Measurements from ENCODE around the gene PCBP3. TPM values are rescaled to one million over a fixed set of nuclear protein-coding genes. Genes with fewer than 3 reads are reported as not detected.

Gene PCBP3
- total and polyA plus RNA-seq, 2 of the 8 experiments (the other 6 are each of a cell fraction or from before 2014, with no cell fraction given), result 3.5 to 6.3 TPM

- Histone ChIP-seq H4K91ac (replicated peaks; ENCODE audit: insufficient read length, low read length) (no peak overlapping the region), H3K27me3 (replicated peaks in 1 of 4; ENCODE audit: control insufficient read depth in 3 of 4, extremely low read depth in 1 of 4, insufficient read depth in 3 of 4, low read length in 3 of 4) (no peaks in the 10 kb centered on the region; a peak in 1 of 7 replicates), H3K4ac (replicated peaks; ENCODE audit: insufficient read length, low read depth, low read length) (no peak overlapping the region), H2BK5ac (ENCODE audit: low read depth, low read length) (no peak overlapping the region), H3K56ac (replicated peaks; ENCODE audit: insufficient read length, low read depth, low read length) (no peak overlapping the region), H2AFZ (ENCODE audit: low read length) (no peak overlapping the region), H2BK15ac (ENCODE audit: low read length) (no peak overlapping the region), H3K14ac (ENCODE audit: insufficient read length) (no peak overlapping the region), H4K8ac (ENCODE audit: extremely low read depth, insufficient read depth, low read length) (no peak overlapping the region), H3K4me3 (ENCODE audit: extremely low read depth in 1 of 4, insufficient read depth in 2 of 4, low read depth in 3 of 4, low read length in 4 of 4) (no peak overlapping the region), H3K18ac (ENCODE audit: extremely low read depth, low read length) (no peak overlapping the region), H3K23me2 (ENCODE audit: low read depth, low read length) (peaks cover 4% of the 10 kb centered on the region; the same call in 1 of the 2 replicates), H2BK12ac (ENCODE audit: low read depth, low read length) (no peak overlapping the region), H4K20me1 (replicated peaks in 1 of 2; ENCODE audit: control insufficient read depth in 1 of 2, insufficient read depth in 2 of 2, low read length in 2 of 2) (peaks cover 0 to 2% of the 10 kb centered on the region in 2 experiments), H3K4me2 (ENCODE audit: insufficient read depth in 1 of 2, low read depth in 2 of 2, low read length in 2 of 2) (no peak overlapping the region), H3K23ac (ENCODE audit: insufficient read length) (no peak overlapping the region), H2BK120ac (replicated peaks; ENCODE audit: low read depth, low read length) (no peak overlapping the region), H2BK20ac (ENCODE audit: low read length) (no peak overlapping the region), H4K5ac (ENCODE audit: insufficient read length, low read depth, low read length) (no peak overlapping the region), H3K79me1 (ENCODE audit: low read depth, low read length) (no peaks in the 10 kb centered on the region), H3K36me3 (ENCODE audit: control insufficient read depth in 2 of 4, insufficient read depth in 4 of 4, low read length in 3 of 4) (no peaks in the 10 kb centered on the region; a peak in 2 of 8 replicates), H3K9ac (replicated peaks in 1 of 4; ENCODE audit: extremely low read depth in 1 of 4, low read depth in 3 of 4, low read length in 3 of 4) (no peak overlapping the region), H2AK5ac (ENCODE audit: low read depth, low read length) (no peak overlapping the region; the same call in 1 of the 2 replicates), H3K9me3 (ENCODE audit: insufficient read depth in 2 of 2, low read depth in 1 of 2, low read length in 1 of 2) (peaks cover 3 to 5% of the 10 kb centered on the region in 2 experiments; a peak in 1 of 4 replicates), H3K27ac (ENCODE audit: low read depth, low read length) (no peak overlapping the region), H3K4me1 (replicated peaks in 1 of 4; ENCODE audit: control insufficient read depth in 3 of 4, insufficient read depth in 4 of 4, low read length in 3 of 4) (peaks cover 0 to 11% (median 8%) of the 10 kb centered on the region in 4 experiments; a peak in 5 of 7 replicates), H3K79me2 (ENCODE audit: control insufficient read depth in 1 of 2, insufficient read depth in 2 of 2, low read length in 2 of 2) (no peaks in the 10 kb centered on the region)
- DNase-seq (ENCODE audit: low read depth in 1 of 2, low spot score in 2 of 2) (no peak), FAIRE-seq (no peak)
- CTCF ChIA-PET (ENCODE audit: partially characterized antibody), result no interaction called here
- POLR2A ChIA-PET (ENCODE audit: partially characterized antibody), result no interaction called here
- 89% methylated on average over 7 of the region's 7 CpGs; no CpG with 5 or more reads in 1 of the 2 experiments for WGBS, 2 experiments (ENCODE audit: extremely low coverage in 1 of 2, insufficient coverage in 1 of 2, insufficient read length in 1 of 2, insufficient replicate concordance in 2 of 2, low coverage in 1 of 2, low lambda C conversion rate in 2 of 2, missing lambda C conversion rate in 1 of 2)
- TF ChIP-seq GTF2F1 (IDR thresholded peaks at IDR 0.05; ENCODE audit: borderline replicate concordance, low read depth, low read length) (no peak), NRF1 (IDR thresholded peaks at IDR 0.05; ENCODE audit: low read depth, low read length) (no peak), JUND (IDR thresholded peaks at IDR 0.05; ENCODE audit: low read length) (no peak), SIRT6 (IDR thresholded peaks at IDR 0.05; ENCODE audit: low read length) (no peak), YY1 (IDR thresholded peaks at IDR 0.05; ENCODE audit: low read depth, low read length) (no peak), GABPA (IDR thresholded peaks at IDR 0.05; ENCODE audit: borderline replicate concordance, insufficient read depth, low read length) (no peak), FOSL1 (IDR thresholded peaks at IDR 0.05; ENCODE audit: insufficient read depth, low read depth, low read length) (no peak), MAFK (IDR thresholded peaks at IDR 0.05; ENCODE audit: low read depth, low read length) (no peak), RFX5 (IDR thresholded peaks at IDR 0.05; ENCODE audit: borderline replicate concordance, low read depth, low read length) (no peak), KDM5A (IDR thresholded peaks at IDR 0.05; ENCODE audit: low read length) (no peak), NANOG (IDR thresholded peaks at IDR 0.05; ENCODE audit: insufficient read depth, low read depth, low read length, poor library complexity, severe bottlenecking) (no peak), PHF8 (conservative IDR thresholded peaks at IDR 0.05; ENCODE audit: low read depth, low read length) (no peak), SIX5 (IDR thresholded peaks at IDR 0.05; ENCODE audit: low read depth, low read length) (no peak)
- TF ChIP-seq, protein P1, sequence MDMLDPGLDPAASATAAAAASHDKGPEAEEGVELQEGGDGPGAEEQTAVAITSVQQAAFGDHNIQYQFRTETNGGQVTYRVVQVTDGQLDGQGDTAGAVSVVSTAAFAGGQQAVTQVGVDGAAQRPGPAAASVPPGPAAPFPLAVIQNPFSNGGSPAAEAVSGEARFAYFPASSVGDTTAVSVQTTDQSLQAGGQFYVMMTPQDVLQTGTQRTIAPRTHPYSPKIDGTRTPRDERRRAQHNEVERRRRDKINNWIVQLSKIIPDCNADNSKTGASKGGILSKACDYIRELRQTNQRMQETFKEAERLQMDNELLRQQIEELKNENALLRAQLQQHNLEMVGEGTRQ (IDR thresholded peaks at IDR 0.05; ENCODE audit: low read length), result no peak
Measured at GRCh38 chr21:45745256-45745655, 101.7 kb downstream of the PCBP3 start.
